Inflammatory macrophage (primary cell): ENCODE results near the gene PSD2.

ENCODE experiments used
- DNase-seq, 2 donors: peaks; one replicate each; pipeline ENCODE4 v3.0.0-alpha.2; 2020 to 2022

The PSD2 gene

DNA sequence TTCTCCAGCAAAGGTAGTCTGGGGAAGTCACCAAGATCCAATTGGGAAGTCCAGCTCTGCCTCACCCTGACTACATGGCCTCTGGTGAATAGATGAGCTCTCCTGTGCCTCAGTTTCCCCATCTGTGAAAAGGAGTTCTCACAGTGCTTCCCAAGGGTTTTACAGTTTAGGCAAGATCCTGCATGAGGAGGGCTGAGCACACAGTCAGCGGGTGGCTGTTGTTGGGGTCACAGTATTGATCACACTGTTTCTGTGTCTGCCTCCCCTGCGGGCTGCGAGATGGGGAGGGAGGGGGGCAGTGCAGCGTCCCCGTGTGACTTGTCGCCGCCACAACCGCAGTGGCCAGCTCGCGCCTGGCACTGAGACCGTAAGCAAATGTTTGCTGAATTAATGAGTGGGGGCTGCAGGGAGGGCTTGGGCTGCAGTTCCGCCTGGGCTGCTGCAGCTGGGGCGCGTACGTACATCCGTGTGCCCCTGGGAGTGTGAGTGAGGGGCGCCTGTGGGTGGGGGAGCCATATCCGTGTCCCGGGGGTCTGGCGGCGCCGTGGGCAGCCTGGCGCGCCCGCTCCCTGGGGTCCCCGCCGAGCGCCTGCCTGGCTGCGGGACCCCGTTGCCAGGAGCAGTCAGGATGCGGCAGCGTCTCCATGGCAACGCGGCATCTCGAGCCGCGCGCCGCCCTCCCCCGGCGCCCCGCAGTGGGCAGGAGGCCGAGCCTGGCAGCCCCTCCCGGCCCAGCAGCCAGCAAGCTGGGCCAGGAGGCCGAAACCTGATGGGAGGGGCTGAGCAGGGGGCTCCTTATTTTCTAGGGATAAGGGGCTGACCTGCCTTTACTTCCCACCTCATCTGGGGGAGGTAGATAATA is 31.4 kb upstream of the PSD2 start:
- DNase-seq: no peak

DNA sequence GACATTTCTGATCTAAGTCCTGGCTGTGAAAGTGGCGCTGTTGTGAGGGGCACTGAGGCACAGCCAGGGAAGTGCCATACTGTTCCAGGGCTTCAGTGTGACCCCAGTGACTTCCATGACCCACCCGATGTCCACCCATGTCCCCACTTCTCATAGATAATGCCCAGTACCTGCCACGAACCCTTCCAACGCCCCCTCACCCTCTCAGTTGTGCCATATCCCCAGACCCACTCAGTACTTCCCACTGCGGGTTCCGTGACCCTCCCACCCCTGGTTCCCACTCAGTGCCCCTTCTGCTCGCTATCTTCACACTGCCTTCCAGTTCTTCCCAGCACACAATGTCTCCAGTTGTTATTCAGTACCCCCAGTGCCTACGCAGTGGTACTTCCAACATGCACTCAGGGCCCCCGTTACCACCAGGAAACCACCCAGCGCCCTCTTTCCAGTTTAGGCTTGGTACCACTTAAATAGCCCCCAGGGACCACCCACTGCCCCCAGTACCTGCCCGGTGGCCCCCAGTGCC is 30.7 kb upstream of the PSD2 start:
- DNase-seq: no peak

DNA sequence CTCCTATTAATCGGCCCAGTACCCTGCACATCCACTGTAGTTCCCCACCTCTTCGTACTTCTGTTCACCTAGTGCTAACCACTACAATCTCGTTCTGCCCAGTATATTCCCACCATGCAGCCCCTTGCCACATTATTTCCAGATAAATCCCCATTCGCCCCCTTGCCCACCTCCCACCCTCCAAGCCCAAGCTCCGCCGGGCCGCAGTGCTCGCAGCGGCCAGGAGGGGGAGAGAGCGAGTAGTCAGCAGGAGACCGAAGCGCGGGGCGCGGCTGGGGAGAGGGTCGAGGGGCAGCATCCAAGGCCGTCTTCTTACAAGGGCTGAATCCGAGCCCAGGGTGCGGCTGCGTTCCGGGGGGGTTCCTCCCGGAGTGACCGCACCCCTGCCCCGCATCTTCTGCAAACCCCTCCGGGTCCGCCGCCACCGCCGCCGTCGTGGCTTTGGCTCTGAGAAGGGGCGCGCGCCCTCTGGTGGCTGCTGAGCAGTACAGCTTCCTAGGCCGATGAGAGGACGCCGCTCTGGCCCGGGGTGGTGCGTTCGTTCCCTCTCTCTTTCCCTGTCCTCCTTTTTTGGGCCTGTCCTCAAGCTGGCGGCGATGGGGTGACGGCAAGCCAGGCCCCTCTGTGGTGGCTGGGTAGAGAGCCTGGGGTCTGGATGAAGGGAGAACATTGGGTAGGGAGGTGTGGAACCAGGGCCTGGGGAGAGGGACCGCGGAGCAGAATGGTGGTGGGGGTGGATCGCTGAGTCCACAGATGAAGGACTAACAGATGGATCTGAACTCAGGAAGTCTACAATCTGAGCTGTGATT is 30.0 kb upstream of the PSD2 start:
- DNase-seq: peak; percentile 64 to 83

DNA sequence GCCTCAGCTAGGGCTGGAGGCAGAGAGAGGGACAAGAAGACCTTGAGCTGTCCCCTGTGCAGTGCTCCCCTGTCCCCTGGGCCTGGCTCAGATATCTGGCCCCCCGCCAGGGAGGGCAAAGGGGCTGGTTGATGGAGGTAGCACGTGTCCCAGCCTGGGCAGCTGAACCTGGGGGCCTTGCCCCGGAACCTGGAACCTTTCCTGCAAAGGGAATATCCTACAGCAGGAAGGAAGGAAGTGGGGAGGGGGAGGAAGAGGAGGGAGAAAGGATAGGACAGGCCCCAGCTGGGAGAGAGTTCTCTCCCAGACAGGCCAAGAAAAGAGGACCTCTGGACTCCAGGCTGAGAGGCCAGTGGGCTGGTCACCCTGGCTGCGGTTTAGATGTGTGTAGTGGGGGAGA is 27.6 kb upstream of the PSD2 start:
- no peak for DNase-seq

DNA sequence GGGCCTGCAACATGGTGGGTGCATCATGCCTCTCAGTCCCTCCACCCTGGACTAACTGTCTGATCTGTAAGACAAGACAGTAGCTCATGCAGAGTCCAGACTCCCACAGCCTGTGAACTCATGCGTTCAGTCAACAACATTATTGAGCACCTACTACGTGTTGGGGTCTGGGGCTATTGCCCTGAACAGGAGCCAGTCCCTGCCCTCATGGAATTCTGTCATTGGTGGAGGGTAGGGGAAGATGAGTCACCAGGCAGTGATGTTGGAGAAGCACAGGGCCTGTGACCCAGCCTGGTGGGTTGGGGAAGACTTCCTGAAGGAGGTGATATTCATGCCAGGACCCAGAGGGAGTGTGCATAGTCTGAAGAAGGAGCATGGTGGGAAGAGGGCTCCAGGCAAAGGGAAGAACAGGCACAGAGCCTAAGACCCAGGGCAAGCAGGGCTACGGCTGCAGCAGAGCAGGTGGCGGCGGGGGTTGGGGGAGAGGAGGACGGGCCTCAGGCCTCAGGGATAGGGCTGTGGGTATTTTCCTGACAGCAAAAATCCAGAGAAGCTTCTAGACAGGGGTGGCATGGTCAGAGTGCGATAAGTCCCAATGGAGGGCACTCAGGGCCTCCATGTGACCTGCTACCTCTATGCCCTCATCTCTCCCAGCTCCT is 26.7 kb upstream of the PSD2 start:
- DNase-seq: peak; percentile 7 to 51

DNA sequence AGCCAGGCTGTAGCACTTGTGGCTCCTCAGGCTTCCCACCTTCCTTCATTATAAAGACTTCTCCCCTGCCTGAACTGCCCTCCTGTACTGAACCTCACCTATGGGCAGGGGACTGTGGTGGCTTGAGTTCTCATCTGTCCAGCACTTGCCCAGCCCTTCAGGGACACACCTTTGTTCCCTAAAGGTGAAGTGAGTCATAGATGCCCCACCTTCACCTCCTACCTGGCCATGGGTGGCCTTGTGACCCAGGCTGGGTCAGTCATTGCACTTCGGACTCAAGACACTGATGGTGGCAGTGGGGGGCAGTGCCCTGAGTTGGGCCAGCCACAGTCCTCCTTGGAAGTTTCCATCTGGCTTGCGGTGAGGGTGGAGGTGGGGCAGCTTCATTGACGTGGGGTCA is 26.1 kb upstream of the PSD2 start:
- no peak for DNase-seq

DNA sequence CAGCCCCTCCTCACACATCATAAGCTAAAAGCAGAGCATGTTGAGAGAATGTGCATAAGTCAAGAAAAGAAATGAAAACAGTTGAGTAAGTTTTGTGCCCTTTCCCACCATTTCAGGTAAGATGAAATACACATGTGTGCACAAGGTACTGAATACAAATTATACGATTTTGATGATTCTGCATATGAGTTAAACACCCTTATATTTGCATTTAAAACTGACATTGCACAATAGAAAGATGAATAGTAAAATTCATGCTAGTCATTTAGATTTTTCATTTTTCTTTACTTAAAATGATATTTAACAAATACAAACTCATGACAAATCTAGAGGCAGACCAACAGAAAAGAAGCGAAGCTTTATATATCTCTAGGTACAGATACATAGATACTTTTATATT is 24.9 kb upstream of the PSD2 start:
- no peak for DNase-seq

DNA sequence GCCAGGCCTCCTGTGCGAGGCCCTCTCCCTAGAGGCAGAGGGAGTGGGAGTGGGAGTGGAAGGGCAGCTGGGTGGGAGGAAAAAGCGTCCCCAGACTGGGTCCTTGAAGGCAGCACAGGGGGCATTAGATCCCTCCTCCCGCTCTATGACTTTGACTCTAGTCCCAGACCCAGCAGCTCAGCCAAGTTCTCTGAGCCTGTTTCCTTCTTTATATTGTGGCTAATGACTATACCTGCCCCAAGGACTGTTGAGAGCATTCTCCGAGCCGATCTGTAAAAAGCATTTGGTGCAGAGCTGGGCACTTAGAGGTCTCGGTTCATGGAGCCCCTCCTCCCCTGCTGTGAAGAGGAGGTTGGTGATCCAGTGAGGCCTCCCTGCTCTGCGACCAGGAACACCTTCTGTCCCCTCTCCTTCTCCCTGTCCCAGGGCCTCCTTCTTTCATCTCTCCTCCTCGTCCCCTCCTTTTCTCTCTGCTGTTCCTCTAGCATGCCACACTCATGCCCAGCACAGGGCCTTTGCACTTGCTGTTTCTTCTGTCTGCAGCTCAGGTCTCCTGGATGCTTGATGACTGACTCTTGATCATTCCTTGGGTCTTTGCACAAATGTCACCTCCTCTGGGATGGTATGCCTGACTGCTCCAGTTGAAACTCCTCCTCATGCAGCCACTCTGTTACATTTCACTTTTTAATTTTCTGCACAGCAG is 23.4 kb upstream of the PSD2 start:
- no peak for DNase-seq

DNA sequence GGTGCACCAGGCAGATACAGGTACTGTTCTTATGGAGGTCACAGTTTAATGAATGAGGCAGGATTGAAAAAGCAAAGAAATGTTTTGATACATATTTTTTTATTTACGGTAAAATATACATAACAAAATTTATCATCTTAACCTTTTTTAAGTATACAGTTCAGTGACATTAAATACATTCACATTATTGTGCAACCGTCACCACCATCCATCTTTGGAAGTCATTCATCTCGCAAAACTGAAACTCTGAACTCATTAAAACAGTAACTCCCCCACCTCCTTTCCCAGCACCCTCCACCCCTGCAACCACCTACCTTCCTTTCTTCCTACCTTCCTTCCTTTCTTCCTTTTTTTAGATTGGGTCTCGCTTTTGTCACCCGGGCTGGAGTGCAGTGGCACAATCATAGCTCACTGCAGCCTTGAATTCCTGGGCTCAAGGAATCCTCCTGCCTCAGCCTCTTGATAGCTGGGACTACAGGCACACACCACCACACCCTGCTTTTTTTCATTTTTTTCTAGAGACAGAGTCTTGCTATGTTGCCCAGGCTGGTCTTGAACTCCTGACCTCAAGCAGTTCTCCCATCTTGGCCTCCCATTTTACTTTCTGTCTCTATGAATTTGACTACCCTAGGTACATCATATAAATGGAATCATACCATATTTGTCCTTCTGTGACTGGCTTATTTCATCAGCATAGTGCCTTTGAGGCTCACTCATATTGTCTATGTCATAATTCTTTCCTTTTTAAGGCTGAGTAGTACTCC is 22.5 kb upstream of the PSD2 start:
- no peak for DNase-seq

DNA sequence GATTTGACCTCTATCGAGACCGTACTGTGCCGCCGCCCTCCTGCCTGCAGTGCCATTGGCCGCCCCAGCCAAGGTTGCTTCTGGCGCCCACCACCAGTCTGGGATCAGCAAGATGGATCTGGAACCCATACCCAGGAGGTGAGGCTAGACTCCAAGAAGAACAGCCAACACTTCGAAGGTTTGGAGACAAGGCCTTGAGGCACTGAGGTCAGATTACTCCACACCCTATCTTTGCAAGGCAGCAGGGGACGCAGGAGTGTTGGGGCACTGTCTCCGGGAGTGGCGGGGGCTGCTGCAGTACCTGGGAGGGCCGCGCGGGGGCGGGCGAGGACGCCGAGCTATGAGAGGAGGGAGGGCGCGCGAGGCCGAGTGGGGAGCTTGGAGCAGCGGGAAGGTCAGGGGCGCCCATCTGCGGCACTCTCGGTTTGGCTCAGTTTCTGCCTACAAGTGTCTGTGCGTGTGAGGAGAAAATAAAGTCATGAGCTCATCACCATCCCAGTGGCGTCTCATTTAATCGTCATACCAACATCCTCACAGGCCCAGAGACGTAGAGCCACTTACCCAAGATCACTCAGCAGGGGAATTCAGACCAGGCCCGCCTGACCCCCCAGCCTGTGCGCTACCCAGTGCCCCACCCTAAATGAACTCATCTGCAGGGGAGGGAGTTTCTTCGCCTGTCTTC is 20.5 kb upstream of the PSD2 start:
- peak; percentile 84 to 85 for DNase-seq

DNA sequence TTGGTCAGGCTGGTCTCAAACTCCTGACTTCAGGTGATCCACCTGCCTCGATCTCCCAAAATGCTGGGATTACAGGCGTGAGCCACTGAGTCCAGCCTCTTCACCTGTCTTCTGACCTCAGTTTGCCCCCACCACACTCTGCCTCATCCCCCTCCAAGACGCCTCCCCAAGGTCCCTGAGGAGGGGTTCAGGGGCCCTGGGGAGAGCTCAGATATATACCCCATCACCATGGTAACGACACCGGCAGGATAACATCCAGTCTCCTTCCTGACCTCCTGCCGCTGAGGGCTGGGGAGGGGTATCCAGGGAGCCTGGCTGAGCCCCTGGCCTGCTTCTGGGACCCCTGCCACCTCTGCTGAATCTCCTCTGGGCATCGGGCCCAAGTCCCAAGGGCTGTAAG is 19.7 kb upstream of the PSD2 start:
- no peak for DNase-seq

DNA sequence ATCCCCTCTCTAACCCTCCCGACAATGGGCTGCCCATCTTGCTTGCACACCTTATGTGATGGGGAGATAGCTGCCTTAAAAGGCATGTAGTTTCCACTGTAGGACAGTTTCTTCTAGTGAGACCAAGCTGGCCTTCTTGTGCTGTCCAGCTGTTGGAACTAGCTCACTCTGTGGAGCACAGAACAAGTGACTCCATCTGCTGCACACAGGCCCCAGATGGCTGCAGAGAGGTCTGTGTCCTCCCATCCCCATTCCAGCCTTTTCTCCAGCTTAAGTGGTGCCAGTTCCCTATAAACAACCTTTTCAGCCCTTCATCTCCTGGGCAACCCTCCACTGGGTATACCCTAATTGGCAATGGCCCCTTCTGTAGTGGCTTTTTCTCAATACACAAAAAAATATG is 18.7 kb upstream of the PSD2 start:
- DNase-seq: no peak

DNA sequence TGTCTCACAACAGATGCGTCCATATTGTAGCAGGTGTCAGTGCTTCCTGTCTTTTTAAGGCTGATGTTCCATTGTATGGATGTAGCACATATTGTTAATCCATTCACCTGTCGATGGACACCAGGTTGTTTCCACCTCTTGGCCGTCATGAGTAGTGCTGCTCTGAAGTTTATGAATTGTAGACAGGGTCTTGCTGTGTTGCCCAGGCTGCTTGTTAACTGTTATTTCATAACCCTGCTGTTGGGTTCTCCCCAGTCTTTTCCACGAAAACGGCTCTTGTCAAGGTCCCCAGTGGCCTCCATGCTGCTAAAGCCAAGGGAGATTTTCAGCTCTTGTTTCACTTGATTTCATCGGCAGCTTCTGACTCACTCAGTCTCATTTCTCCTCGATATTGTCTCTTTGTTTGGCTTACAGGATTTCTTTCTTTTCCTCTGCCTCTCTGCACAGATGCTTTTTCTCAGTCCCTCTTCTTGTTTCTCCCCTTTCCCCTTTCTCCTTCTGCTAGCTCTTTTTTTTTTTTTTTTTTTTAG is 12.1 kb upstream of the PSD2 start:
- DNase-seq: no peak

DNA sequence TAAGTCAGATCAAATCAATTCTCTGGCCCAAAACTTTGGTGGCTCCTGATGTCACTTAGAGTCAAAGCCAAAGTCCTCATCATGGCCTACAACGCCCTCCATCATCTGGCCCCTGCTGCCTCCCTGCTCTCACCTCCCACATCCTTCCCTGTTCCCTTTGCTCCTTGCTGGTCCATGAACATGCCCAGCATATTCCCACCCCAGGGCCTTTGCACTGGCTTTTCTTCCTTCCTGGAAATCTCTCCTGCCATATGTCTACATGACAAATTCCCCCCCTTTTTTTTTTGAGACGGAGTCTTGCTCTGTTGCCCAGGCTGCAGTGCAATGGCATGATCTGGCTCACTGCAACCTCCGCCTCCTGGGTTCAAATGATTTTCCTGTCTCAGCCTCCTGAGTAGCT is 11.1 kb upstream of the PSD2 start:
- no peak for DNase-seq

DNA sequence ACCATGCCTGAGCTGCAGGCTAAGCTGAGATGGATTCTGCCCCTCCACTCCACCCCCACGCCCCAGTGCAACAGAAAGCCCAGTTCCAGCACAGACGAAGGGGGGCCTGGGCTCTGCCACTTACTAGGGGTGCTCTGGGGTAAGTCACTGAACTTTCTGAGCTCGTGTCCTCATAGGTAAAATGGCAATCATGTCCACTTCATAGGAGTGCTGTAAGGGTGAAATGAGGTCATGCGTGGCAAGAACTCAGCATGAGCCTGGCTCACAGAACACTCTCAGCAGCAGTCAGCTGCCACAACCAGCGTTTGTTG is 8.4 kb upstream of the PSD2 start:
- DNase-seq: no peak

DNA sequence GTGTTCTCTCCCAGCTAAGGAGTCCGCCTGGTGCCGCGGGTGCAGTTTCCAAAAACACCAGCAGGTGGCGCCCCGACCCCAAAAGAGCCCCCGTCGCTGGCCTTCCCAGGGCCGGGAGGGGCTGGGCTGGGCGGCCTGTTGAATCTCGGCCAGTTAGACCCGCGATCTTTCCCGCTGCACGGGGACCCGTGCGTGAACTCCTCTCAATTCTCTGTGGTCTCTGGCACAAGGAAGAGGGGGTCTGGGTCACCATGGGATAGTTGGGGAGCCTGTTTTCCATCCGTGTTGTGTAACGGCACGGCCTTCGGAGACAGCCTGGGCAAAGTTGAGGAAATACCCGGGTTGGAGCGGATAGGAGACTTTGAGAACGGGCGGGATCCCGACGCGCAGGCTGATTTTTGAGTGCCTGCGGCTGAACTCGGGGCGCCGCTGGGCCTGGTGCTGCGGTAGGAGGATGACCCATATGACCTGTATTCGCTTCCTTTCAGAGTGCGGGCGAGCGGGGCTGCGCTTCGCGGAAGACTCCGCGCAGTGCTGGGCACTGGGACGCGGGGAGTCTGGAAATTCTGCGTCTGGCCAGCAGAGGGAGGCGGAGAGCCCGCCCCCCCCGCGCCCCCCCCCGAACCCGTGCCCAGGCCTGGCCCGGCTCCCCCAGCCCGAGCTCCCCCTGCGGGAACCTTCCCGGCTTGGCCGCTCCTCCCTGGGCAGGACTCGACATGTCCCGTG is 7.9 kb upstream of the PSD2 start:
- peak; percentile 80 for DNase-seq

DNA sequence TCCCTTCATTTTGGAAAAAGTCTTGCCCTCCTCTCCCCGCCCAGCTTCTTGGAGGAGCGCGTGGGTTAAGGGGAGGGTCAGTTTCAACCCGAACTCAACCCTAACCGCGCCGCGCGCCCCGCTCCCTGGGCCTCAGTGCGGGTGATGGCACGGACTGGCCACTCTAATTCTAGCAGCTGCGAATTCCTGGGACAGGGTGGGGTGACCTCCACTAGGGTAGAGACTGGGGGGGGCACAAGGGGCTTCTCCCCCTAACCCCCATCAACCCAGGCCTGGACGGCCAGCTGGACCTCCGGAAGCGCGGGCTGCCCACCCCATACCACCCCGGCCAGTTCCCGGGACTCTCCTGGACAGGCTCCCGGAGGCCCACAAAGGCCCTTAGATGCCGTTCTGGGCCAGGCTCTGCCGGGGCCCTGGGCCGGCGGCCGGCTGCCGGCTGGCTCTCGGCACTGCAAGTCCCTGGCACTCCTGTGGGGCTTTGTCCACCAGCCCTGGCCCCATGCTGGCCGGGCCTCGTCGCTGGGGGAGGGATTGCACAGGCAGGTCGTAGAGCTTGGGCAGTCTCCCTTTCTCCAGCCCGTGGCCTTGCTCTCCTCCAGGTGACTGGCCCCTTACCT is 7.2 kb upstream of the PSD2 start:
- no peak for DNase-seq

DNA sequence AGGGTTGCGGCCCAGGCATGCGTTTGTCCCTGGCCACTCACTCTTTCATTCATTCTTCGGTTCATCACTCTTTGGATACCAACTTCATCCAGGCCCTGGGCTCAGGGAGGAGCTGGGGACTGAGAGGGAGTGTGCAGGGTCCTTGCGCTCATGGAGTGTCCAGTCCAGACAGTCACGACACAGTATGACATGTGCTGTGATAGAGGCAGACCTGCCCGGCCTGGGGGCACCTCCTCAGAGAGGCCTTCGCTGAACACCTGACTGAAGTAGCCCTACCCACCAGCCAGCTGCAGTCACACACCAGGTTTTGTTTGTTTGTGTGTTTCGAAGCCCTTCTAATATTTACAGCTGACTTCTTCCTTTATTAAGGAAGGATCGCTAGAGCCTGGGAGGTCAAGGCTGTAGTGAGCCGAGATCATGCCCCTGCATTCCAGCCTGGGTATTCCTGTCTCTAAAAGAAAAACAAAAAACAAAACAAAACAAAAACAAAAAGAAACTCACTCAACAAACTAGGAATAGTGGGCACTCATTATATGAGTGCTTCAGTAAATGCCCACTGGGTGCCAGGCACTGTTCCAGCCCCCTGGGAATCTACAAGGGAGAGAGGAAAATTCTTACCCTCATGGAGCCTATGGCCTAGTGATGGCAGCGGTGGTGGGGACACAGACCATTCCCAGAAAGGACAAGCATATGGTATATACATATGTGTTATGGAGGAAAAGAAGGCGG is 6.3 kb upstream of the PSD2 start:
- no peak for DNase-seq

DNA sequence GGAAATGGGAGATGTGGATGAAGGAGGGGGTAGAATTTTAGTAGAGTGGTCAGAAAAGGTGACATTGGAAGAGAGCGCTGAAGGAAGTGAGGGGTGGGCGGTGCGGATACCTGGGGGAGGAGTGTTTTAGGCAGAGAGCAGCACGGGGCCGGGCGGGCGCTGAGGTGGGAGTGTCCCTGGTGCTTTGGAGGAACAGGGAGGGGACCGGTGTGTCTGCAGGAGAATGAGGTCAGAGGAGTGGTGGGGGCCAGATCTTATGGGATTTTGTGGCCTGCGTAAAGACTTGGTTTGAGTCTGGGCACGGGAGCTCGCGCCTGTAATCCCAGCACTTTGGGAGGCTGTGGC is 5.8 kb upstream of the PSD2 start:
- no peak for DNase-seq
